ENCODE measurements around the gene KRABD2.
"Not testable (repeated sequence)": the region's sequence is repeated elsewhere in the genome, so short reads cannot be mapped to it uniquely, and the experiment has no call there.

The KRABD2 gene

DNA sequence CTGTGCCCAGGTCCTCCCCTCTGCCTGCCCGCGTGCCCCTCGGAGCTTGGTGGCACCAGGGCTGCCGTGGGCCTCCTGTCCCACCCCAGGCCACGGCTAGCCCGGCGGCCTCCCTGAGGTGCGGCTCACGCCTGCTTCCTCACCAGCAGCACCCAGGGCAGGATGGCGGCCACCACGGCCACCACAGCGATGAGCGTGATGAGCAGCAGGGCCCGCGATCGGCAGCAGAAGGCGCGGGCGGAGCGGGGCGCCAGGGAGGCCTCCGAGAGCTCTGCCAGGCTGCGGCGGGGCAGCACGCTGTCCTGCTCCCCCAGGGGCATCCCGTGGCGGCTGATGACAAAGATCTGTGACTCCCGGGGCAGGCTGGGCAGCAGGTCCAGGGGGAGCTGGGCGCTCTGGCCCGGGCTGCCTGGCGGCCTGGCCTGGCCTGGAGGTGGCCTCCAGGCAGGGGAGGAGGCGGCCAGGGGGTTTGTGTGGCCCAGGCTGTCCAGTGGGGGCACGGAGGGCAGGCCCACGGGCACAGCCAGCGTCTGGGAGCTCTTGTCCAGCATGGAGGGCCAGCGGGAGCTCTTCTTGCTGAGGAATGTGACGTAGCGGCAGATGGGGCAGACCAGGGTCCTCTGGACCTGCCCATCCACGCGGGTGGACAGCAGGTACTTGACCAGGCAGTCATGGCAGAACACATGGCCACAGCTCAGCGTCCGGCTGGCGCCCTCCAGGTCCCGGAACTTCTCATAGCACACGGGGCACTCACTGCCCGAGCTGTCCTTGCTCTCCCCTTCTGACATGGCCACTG, 16.4 kb upstream of the KRABD2 start:
- no peak for DNase-seq (ENCODE audit: low read depth)

DNA sequence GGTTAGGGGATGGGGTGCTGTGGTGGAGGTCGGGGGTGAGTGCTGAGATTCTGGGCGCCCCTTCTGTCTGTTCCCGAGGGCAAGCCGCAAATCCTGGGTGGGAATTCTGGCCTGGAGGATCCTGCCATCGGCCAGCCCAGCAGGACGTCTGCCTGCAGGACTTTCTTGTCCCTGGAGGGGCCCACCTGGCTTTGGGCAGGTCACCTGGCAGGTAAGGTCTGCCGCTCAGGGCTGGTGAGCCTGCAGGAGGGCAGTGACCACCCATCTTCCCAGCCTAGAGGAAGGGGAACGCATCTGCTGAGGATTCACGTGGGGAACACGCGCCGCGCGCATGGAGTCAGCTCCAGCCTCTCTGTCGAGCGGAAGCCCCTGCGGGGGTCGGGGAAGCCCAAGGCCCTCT, 15.8 kb upstream of the KRABD2 start:
- no peak for DNase-seq (ENCODE audit: low read depth)

DNA sequence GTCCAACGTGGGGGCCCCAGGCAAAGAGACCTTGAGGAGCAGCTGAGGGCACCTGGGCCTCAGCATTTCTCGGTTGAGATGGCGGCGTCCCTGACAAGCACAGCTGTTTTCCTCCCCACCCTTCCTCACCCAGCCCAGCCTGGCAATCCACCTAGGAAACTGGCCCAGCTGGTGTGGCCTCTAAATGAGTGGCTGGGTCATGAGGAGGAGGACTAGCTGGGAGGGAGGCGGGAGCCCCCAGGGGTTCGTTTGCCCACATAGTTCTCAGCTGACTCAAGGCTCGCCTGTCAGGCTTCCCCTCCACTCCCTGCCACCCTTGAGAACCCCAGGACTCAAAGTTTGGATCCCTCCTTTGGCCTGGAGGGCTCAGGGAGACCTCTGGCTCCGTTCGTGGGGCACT, 15.2 kb upstream of the KRABD2 start:
- DNase-seq (ENCODE audit: low read depth), result no peak

DNA sequence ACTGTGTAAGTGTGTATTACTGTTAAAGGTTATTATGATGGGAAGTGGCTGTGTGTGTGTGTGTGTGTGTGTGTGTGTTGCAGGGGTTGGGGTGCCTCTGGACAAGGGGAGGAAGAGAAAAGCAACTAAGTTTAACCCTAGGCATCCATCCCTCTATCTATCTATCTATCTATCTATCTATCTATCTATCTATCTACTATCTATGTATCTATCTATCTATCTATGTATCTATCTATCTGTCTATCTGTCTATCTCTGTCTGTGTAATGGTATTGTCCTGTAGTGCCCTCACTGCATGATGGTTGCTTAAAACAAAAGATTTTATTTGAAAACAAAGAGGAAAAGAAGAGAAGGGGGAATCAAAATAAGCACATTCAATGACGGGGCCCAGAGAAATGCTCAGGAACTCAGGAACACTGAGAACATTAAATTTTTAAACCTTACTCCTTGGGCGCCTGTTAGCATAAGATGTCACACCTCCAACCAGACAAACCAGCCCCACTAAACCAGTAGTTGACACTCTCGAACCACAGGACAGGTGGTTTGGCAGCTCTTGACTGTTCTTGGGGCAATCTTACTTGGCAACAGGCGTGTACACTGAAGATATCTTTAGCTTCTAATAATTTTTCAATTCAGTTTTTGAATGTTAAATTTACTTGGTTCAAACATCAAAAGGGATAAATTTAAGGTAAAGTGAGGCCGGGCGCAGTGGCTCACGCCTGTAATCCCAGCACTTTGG, 11.6 kb upstream of the KRABD2 start:
- no peak for DNase-seq (ENCODE audit: low read depth)

DNA sequence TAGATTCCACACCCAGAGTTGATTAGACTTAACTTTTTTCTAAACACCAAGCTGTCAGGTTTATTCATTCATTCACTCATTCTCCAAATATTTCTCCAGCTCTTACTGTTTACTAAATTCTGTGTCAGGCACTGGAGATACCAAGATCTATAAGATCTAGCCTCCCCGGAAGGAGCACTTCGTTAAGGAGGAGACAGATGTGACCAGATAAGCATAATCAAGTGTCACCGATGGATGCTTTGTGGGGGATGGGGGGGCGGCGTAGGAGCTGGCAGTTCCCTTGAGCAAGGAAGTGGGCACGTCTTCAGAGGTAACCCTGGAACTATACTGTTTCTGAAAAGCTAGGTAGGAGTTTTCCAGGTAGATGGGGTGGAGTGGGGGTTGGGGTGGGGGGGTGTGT, 10.3 kb upstream of the KRABD2 start:
- no peak for DNase-seq (ENCODE audit: low read depth)

DNA sequence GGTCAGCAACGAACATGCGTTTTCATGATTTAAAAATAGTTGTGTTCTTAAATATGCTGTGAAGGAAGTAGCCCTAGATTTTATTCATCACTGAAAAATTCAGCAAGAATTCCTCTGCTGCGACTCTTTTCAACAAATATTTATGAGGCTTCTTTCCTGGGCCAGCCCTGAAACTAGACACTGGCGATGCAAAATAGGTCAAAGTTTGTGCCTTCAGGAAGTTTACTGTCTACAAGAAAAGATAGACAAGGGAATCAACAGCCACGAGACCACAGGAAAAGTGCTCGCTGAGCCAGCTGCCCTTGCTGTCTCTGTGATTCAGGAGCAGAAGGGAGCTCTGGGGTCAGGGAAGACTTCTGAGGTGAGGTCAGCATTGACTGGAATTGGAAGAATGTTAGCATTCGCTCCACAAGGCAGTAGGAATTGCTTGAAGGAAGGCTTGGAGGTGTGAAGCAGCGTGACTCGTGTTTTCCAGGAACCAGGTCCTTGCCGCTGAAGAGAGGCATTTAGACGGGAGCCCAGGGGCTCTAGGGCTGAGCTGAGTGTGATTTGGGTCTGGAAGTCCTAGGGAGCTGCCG, 8.4 kb upstream of the KRABD2 start:
- no peak for DNase-seq (ENCODE audit: low read depth)

DNA sequence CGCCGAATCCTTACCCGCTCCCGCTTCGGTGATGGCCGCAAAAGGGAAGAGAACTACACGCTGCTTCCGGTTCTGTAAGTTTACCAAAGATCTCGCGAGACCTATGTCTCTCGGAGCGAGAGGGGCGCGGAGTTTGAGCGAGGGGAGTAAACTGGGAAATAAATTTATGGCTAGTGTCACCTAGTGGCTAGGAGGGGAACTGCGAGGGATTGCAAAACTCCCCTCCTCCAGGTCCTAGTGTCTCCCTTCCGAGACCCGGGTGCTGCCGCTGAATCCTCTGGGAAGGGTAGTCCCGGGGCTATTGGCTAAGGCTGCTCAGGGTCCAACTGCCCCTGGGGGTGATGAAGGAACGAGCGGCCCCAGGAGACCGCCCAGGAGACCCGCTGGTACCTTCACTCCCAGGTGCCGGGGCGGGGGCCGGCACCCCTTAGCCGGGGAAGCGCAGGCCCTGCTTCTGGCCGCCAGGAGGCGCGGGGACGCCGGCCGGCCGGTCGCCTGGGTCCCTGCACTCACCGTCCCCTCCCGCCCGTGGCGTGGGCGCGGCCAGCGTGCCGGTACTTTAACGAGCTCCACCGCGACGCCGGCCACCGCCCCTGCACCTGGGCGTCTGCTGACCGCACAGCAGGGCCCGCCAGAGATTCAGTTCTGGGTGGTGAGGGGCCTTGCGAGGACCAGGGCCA, 6.8 kb upstream of the KRABD2 start, which contains the start of gene RPL26:
Gene RPL26 (minus strand): TSS at position 51 of the 680 bp plus-strand sequence. CDS start 883 bp downstream, outside the sequence.
- DNase-seq (ENCODE audit: low read depth), result peak; percentile 91

DNA sequence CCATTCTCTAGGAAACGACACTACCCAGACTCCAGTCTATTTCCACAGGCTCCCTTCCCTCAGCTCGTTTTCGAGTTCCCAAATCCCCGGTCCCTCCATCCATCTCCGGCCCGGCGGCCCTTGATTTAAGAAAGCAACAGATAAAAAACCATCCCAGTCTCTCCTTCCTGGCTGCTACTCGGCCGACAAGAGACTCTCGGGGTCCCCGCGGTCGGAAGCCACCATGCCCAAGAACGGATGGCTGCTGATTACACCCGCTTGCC, 6.3 kb upstream of the KRABD2 start:
- DNase-seq (ENCODE audit: low read depth), result no peak

DNA sequence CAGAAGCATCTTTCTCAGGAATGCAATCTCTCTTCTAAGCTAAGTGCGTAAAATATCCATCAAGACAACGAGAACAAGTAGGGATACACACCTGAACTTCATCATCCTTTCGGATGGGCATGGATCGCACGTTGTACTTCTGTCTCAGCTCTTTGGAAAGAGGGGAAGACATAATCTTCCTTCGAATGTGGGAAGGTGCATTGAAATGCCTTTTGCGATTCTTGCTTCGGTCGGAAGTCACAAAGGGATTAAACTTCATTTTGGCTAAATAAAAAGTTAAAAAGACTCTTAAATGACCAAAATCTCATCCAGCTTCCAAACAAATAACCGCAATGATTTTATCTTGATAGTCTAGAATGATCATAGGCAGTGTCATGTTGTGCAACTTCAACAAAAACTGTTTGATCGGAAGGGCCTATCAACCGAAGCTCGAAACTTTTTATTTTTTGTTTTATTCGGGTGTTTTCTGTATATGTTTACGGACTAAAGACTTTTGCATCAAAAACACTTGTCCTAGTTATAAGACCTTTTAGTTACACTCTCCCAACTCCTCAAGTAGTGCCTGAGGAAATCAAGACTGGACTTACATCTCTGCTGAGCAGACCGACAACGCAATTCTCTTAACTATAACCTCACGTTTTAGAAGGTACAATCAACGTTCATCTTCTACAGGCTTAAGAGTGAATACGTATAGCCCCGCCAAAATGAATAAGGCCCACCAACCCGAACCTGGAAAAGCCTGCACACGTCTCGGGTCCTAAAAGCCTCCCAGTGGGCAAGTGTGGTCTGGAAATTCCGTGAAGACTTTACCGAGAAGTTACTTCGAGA, 5.8 kb upstream of the KRABD2 start:
- DNase-seq (ENCODE audit: low read depth), result no peak

DNA sequence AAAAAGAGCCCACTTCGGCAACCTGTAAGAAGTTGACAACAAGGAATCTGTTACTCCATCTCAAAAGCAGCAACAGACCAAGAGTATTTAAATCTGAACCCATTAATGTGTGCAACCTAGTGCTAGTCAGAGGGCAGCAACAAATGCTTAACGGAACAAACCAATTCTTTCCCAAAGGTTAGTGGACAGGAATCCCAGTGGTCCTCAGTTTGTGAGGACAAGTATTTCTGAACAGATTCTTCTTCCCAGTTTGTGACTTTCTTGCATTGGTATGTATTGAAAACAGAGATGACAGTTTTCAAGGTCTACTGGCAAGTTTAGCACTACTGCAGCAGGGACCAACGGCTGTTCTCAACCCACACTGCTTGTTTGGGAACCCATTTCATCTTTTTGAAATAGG, 3.5 kb upstream of the KRABD2 start:
- DNase-seq (ENCODE audit: low read depth), result no peak

DNA sequence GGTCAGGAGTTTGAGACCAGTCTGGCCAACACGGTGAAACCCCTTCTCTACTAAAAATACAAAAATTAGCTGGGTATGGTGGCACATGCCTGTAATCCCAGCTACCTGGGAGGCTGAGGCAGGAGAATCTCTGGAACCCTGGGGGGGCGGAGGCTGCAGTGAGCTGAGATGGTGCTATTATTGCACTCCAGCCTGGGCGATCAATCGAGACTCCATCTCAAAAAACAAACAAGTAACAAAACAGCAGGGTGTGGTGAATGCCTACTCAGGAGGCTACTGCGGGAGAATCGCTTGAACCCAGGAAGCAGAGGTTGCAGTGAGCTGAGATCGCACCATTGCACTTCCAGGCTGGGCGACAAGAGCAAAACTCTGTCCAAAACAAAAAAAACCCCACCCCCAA, 1.6 kb upstream of the KRABD2 start:
- DNase-seq (ENCODE audit: low read depth), result not testable (repeated sequence)

DNA sequence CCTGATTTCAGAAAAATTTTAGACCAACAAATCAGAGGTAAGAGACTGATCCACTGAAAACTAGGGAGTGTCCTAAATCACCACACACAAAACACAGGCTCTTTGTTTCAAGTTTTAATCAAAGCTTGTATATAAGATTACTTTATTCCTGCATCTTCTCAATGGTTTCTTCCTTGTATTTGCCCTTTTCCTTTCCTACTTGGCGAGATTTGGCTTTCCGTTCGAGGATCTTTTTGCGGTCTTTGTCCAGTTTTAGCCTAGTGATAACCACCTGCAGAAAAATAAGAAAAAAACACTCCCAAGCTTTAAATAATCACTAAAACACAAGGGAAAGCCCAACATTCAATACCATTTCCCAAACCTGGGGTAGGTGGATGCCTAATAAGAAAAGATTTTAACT, 918 bp upstream of the KRABD2 start:
- DNase-seq (ENCODE audit: low read depth), result no peak

DNA sequence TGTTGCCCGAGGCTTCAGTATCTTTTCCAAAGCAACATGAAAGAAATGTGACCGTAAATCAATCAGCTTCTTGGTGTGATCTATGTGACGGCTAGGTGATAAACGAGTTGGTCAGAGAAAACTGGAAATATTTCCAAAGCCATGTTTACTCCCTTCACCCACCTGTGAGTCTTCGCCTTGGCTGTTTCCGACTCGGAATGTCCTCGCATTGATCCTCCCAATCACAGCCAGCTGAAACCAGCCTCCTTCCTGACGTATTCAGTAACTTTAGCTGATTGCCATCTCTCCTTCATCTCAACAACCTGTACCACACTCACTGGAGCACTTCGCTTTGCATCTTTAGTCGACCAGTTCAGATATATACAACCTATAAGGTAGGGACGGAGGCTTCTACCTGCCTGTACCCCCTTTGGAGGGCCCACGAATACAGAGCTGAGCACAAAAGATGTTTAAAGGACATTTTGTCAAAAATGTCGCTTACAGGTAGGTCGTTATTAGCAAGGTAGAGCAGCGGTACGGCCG, 705 bp downstream of the KRABD2 start:
- no peak for DNase-seq (ENCODE audit: low read depth)

DNA sequence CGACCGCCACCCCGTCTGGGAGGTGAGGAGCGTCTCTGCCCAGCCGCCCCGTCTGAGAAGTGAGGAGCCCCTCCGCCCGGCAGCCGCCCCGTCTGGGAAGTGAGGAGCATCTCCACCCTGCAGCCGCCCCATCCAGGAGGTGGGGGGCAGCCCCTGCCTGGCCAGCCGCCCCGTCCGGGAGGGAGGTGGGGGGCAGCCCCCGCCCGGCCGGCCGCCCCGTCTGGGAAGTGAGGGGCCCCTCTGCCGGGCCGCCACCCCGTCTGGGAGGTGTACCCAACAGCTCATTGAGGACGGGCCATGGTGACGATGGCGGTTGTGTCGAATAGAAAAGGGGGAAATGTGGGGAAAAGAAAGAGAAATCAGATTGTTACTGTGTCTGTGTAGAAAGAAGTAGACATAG, 2.6 kb downstream of the KRABD2 start:
- DNase-seq (ENCODE audit: low read depth), result not testable (repeated sequence)

DNA sequence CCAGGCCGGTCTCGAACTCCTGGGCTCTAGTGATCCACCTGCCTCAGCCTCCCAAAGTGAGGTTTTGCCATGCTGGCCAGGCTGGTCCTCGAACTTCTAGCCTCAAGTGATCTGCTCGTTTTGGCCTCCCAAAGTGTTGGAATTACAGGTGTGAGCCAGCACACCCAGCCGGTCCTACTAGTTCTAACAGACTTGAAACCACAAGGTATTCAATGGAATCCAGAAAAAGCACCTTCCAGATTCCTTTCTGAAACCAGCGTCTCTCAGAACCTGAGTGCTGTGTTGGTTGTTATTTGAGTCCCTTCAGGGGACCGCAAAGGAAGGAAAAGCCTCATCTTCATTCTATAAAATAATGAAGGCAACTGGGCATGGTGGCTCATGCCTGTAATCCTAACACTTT, 4.1 kb downstream of the KRABD2 start:
- DNase-seq (ENCODE audit: low read depth), result no peak

DNA sequence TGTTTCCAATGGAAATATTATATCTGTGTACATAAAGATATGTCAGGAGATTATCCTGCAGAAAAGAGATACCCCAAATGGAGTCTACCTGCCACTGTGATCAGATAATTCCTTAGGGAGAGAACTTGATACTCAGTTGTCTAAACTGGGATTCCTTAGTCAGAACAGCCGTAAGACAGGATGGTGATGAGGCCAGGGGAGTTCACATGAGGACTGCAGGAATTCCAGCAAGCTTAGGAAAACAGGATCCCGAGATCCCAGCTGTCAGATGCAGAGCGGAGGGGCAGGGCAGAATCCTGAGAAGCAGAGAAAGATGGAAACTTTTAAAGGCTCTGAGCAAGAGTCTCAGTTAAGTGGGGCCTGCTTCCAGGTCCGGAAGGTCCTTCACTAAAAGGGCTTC, 4.7 kb downstream of the KRABD2 start:
- DNase-seq (ENCODE audit: low read depth), result no peak

DNA sequence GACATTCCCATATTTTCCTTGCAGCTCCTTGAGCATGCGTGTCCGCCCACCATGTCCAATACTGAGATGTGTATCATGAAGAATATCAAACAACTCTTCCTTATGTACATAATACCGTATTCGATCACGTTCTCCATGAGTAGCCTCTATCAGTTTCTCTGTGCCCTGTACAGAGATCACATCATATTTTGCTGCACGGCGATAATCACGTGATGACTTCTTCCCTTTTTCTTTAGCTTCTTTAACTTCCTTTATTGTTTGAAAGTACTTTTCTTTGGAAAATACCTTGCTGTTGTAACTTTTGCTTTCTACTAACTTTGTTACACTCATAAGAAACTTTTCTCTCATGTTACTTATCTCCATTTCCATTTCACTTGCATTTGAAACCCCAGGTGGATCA, 6.6 kb downstream of the KRABD2 start:
- no peak for DNase-seq (ENCODE audit: low read depth)

DNA sequence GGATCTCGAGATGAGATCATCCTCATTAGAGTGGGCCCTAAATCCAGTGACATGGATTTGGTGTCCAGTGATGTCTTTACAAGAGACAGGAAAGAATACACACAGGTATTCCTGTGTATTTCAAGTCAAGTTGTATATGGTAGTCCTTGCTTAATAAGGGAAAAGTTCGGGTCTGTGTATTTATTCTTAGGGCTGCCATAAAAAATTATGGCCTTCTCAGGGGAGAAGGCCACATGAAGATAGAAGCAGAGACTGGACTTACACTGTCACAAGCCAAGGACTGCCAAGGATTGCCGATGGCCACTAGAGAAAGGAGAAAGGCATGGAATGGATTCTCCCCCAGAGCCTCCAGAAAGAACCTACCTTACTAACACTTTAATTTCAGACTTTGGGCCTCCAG, 8.3 kb downstream of the KRABD2 start:
- no peak for DNase-seq (ENCODE audit: low read depth)

DNA sequence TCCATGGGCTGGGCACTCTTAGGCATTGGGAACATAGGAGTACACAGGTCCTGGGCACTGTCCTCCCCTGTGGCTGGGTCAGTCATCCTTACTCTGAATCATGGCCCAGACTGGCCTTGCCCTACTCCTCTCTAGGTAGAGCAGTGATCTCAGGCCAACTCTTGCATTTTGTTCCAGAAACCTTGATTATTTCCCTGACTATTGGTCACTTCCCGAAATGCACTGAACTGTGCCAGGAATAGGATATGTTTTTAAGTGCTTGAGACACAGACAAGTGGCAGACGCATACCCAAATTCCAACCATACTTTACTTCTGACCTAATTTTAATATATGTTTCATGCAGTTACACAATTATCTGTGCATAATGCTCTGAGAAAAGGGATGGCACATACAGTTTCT, 10.3 kb downstream of the KRABD2 start:
- DNase-seq (ENCODE audit: low read depth), result no peak

DNA sequence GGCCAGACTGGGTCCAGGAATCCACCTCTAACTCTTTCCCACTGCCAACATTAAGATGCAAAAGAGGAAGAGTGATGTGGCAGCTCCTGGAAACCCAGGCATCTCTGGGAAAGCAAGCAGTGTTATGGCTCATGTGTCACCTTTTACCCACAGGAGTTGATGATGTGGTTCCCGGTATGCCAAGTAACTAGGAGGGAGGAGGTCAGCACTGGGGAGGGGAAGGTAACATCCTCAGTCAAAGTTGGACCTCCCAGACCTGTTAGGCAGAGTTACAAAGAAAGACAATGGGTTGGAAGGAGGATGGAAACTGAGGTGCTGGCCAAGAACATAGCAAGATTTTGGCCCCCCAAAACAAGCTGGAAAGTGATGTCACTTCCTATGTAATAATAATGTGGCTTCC, 11.4 kb downstream of the KRABD2 start:
- no peak for DNase-seq (ENCODE audit: low read depth)

DNA sequence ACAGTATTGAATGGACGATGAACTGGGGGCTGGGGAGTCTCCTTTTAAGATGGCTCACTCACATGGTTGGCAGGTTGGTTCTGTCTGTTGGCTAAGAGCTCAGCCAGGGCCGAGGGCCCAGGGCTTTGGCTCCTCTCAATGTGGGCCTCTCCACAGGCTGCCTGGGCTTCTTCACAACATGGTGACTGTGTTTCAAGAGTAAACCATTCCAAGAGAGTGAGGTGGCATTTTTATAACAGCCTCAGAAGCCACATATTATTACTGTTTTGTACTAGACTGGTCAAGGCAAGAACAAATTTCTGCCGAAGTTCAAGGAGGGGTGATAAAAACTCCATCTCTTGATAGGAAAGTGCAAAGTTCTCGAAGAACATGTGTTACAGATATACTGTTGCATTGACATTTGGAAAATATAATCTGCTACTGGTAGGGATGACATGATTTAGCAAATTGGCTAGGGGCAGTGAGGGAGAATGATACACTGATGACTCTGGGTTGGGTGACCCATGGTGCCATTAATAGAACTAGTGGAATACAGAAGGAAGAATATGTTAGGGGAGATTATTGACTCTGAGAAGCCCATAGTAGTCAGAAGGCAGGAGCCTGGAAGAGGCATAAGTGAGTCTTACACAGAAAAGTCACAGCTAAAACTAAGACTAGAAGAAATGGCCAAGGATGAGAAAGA, 13.7 kb downstream of the KRABD2 start:
- no peak for DNase-seq (ENCODE audit: low read depth)
